ENCODE data around the gene ATP1A4. TPM values are rescaled to one million over a fixed set of nuclear protein-coding genes. Genes with fewer than 3 reads are reported as not detected.

ATP1A4 gene
- total and polyA plus RNA-seq, 2 of the 8 experiments (the other 6 are each of a cell fraction or from before 2014, with no cell fraction given) = 0.48 to 0.61 TPM

DNA sequence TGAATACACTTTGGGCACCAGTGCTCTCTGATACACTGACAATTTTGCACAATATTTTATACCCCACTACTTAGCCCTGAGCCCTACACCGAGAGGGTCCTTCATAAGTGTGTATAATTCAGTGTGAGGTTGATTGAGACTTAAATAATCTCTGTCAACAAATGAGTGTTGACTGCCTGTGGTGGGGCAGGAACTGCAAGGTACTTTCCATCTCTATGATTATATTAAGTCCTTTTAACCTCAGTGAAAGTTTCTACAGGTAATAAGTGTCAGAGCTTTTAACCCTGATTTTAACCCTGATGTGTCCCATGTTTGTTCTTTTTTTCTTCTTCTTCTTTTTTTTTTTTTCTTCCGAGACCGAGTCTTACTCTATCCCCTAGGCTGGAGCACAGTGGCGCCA, 44.7 kb downstream of the ATP1A4 start (continued):
- TF ChIP-seq HDAC2 (IDR thresholded peaks at IDR 0.05; ENCODE audit: borderline replicate concordance in 1 of 2, low read depth in 2 of 2, low read length in 2 of 2) = no peak
- no peak for TF ChIP-seq CBX8 (IDR thresholded peaks at IDR 0.05; ENCODE audit: borderline replicate concordance, low read depth, low read length)
- TF ChIP-seq CHD1 (IDR thresholded peaks at IDR 0.05; ENCODE audit: low read depth, low read length) = no peak
- no peak for TF ChIP-seq POLR2A (IDR thresholded peaks at IDR 0.05; ENCODE audit: control extremely low read depth in 1 of 2, low read depth in 2 of 2, low read length in 2 of 2)
- no peak for TF ChIP-seq RNF2 (IDR thresholded peaks at IDR 0.05; ENCODE audit: borderline replicate concordance, low read depth, low read length, missing control alignments, poor library complexity, severe bottlenecking)
- no peak for TF ChIP-seq CHD2 (IDR thresholded peaks at IDR 0.05; ENCODE audit: low read length)
